ENCODE measurements around the gene LDHD.

DNA sequence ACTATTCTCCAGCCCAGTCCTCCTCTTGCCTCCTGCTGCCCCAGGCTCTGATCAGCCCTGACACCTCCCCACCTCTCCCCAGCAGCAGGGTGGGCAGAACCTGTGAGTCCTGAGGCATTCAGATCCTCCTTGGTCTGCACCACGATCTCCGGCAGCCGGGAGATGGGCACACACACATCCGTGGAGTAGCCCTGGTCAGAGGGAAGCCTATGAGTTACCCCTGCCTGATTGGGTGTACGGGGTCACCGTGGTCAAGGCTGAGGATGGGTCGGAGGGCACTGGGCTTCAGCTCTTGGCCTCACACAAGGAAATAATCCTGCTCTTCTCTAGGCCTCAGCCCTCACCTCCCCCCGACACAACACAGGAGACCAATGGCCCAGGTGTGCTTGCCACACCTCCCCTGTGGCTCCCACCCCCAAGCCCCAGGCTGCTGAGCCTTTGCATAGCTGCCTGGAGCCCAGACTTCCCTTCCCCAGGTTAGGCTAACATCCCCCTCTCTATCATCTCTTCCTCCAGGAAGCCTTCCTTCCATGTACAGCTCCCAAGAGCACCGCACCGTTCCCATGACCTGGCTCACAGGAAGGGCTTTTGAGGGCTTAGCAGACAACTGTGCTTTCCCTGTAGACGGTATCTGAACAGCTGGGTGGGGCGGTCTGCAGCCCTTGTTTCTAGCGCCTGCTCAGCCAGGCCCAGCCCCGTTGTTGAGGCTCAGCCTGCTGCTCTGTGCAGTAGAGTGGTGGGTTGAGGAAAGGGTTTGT, 3.7 kb downstream of the LDHD start:
- TF ChIP-seq POLR2A (IDR thresholded peaks at IDR 0.05; ENCODE audit: control extremely low read depth in 1 of 2, low read depth in 2 of 2, low read length in 2 of 2) (no peak), CHD2 (IDR thresholded peaks at IDR 0.05; ENCODE audit: low read length) (no peak), POLR2AphosphoS5 (IDR thresholded peaks at IDR 0.05; ENCODE audit: low read depth, low read length) (no peak; the same call in 1 of the 2 replicates), SIN3A (conservative IDR thresholded peaks at IDR 0.05 in 1 of 2, IDR thresholded peaks at IDR 0.05 in 1 of 2; ENCODE audit: low read depth in 1 of 2, low read length in 2 of 2) (no peak), RNF2 (IDR thresholded peaks at IDR 0.05; ENCODE audit: borderline replicate concordance, low read depth, low read length, missing control alignments, poor library complexity, severe bottlenecking) (no peak), TBP (IDR thresholded peaks at IDR 0.05; ENCODE audit: low read depth, low read length) (no peak), JUN (IDR thresholded peaks at IDR 0.05; ENCODE audit: low read depth, low read length) (no peak), ZNF274 (IDR thresholded peaks at IDR 0.05; ENCODE audit: borderline replicate concordance, extremely low read depth, low read length) (no peak), SRF (IDR thresholded peaks at IDR 0.05; ENCODE audit: low read depth, low read length) (no peak), YY1 (IDR thresholded peaks at IDR 0.05; ENCODE audit: low read depth, low read length) (no peak)
- TF ChIP-seq, protein P1, sequence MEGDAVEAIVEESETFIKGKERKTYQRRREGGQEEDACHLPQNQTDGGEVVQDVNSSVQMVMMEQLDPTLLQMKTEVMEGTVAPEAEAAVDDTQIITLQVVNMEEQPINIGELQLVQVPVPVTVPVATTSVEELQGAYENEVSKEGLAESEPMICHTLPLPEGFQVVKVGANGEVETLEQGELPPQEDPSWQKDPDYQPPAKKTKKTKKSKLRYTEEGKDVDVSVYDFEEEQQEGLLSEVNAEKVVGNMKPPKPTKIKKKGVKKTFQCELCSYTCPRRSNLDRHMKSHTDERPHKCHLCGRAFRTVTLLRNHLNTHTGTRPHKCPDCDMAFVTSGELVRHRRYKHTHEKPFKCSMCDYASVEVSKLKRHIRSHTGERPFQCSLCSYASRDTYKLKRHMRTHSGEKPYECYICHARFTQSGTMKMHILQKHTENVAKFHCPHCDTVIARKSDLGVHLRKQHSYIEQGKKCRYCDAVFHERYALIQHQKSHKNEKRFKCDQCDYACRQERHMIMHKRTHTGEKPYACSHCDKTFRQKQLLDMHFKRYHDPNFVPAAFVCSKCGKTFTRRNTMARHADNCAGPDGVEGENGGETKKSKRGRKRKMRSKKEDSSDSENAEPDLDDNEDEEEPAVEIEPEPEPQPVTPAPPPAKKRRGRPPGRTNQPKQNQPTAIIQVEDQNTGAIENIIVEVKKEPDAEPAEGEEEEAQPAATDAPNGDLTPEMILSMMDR (IDR thresholded peaks at IDR 0.05; ENCODE audit: control extremely low read depth in 1 of 3, insufficient read depth in 1 of 3, low read depth in 1 of 3, low read length in 3 of 3): no peak

All from H1 (cell line).